Measurements from ENCODE around the gene DESI1.
A peak's percentile ranks its signal among the peaks of the same experiment; 100 is the strongest.

Gene DESI1

DNA sequence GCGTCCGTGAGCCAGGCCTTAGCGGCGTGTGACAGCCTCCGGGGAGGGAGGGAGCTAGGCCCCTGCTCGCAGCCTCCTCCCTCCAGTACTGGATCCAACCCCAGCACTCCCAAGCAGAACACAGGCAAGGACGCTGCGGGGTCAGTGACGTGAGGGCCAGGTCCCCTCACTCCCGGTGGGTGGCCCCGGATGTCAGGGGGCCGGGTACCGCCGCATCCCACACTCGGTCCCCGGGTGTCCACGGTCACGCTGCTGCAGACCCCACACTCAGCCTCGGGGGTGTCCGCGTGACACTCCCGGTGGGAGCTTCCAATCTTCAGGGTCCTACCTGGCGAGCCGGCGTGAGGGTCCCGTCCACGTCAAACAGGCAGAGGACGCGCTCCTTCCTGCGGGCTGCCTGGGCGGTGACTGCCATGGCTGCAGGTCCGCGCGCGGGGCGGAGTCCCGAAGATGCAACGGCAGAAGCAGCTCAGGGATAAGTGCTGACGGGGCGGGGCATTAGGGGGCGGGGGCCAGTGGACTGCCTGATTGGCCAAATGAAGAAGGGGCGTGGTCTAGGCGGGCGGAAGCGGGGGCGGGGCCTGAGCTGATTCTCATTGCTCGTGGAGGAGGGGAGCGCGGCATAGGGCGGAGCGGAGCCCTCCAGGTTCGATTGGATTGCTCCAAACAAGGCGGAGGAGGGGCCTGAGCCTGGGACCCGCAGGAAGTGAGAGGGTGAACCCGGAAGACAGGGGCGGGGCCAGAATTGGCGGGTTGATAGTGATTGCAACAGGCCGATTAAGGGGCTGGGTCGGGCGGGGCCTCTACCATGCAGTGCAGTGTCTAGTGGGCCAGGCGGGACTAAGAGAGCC lies 31.2 kb downstream of the DESI1 start, which contains the start of gene PMM1:
TSS of gene PMM1 (minus strand) at position 450 of the 851 bp plus-strand sequence. CDS start at position 415, 35 bp downstream.
- Histone ChIP-seq H3F3A (ENCODE audit: low read depth) (no peaks in the 10 kb centered on the region), H3K9me3 (ENCODE audit: insufficient read depth, low read depth, low read length) (no peaks in the 10 kb centered on the region), H4K20me1 (ENCODE audit: insufficient read depth, low read length, poor library complexity, severe bottlenecking) (no peaks in the 10 kb centered on the region), H3K9me2 (replicated peaks; ENCODE audit: low read depth, low read length) (no peaks in the 10 kb centered on the region), H3K79me2 (ENCODE audit: insufficient read depth, low read length) (no peaks in the 10 kb centered on the region; the same call in 1 of the 2 replicates), H3K36me3 (ENCODE audit: insufficient read depth, low read length) (no peaks in the 10 kb centered on the region), H3K4me1 (ENCODE audit: insufficient read depth, low read length, poor library complexity, severe bottlenecking) (peaks cover 11% of the 10 kb centered on the region), H3K27me3 (ENCODE audit: insufficient read depth, low read length, poor library complexity, severe bottlenecking) (no peaks in the 10 kb centered on the region), H2AFZ (ENCODE audit: low read length) (peak within 1 kb of the TSS; percentile 98), H3K9ac (ENCODE audit: low read depth, low read length, poor library complexity, severe bottlenecking) (peak within 1 kb of the TSS; percentile 73), H3K4me3 (ENCODE audit: low read length, poor library complexity, severe bottlenecking) (peak within 1 kb of the TSS; percentile 84), H3K4me2 (ENCODE audit: low read depth, low read length, poor library complexity, severe bottlenecking) (peak within 1 kb of the TSS; percentile 78)
- TF ChIP-seq EZH2phosphoT487 (IDR thresholded peaks at IDR 0.05; ENCODE audit: borderline replicate concordance) = no peak
- no peak for TF ChIP-seq CTCF (conservative IDR thresholded peaks at IDR 0.05; ENCODE audit: low read length)

- Histone ChIP-seq H3K9me3 (ENCODE audit: insufficient read depth, low read depth, low read length) (no peaks in the 10 kb centered on the region), H4K20me1 (ENCODE audit: insufficient read depth, low read length, poor library complexity, severe bottlenecking) (no peaks in the 10 kb centered on the region), H3K4me2 (ENCODE audit: low read depth, low read length, poor library complexity, severe bottlenecking) (no peak overlapping the region), H3K79me2 (ENCODE audit: insufficient read depth, low read length) (no peaks in the 10 kb centered on the region; the same call in 1 of the 2 replicates), H2AFZ (ENCODE audit: low read length) (no peak overlapping the region), H3K9me2 (replicated peaks; ENCODE audit: low read depth, low read length) (no peaks in the 10 kb centered on the region), H3K27me3 (ENCODE audit: insufficient read depth, low read length, poor library complexity, severe bottlenecking) (no peaks in the 10 kb centered on the region), H3K36me3 (ENCODE audit: insufficient read depth, low read length) (no peaks in the 10 kb centered on the region), H3K9ac (ENCODE audit: low read depth, low read length, poor library complexity, severe bottlenecking) (no peak overlapping the region), H3F3A (ENCODE audit: low read depth) (no peaks in the 10 kb centered on the region), H3K4me3 (ENCODE audit: low read length, poor library complexity, severe bottlenecking) (no peak overlapping the region), H3K4me1 (ENCODE audit: insufficient read depth, low read length, poor library complexity, severe bottlenecking) (peaks cover 11% of the 10 kb centered on the region)
- TF ChIP-seq CTCF (conservative IDR thresholded peaks at IDR 0.05; ENCODE audit: low read length) = no peak
- no peak for TF ChIP-seq EZH2phosphoT487 (IDR thresholded peaks at IDR 0.05; ENCODE audit: borderline replicate concordance)
Measured at GRCh38 chr22:41587347-41587723, 33.5 kb downstream of the DESI1 start.

DNA sequence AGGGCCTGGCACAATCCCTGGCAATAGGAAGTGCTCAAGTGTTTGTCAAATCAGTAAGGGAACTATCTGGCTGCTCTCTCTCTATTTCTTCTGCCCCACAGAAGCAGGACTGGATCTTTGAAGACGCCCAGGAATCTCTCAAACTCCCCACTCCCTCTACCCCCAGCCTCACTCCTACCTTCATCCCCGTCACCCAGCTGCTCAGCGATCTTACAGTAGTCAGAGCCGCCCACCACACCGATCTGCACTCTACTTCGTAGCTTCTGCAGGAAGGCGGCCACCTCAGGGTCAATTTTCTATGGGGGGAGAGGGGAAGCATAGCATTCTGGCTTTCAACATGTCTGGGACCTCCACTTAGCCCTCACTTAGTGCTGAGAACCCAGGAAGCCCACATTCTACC lies 34.9 kb downstream of the DESI1 start:
- TF ChIP-seq EZH2phosphoT487 (IDR thresholded peaks at IDR 0.05; ENCODE audit: borderline replicate concordance) = no peak
- TF ChIP-seq CTCF (conservative IDR thresholded peaks at IDR 0.05; ENCODE audit: low read length) = no peak
- Histone ChIP-seq H3K79me2 (ENCODE audit: insufficient read depth, low read length) (no peaks in the 10 kb centered on the region; the same call in 1 of the 2 replicates), H3K36me3 (ENCODE audit: insufficient read depth, low read length) (no peaks in the 10 kb centered on the region)

More for the DNA sequence above, 34.9 kb downstream of the DESI1 start:
- H2AFZ ChIP-seq (ENCODE audit: low read length) = no peak overlapping the region
- no peaks in the 10 kb centered on the region for H3K9me2 ChIP-seq (replicated peaks; ENCODE audit: low read depth, low read length)
- no peaks in the 10 kb centered on the region for H3K9me3 ChIP-seq (ENCODE audit: insufficient read depth, low read depth, low read length)
- H3K4me3 ChIP-seq (ENCODE audit: low read length, poor library complexity, severe bottlenecking) = no peak overlapping the region
- H3K4me1 ChIP-seq (ENCODE audit: insufficient read depth, low read length, poor library complexity, severe bottlenecking) = peaks cover 11% of the 10 kb centered on the region
- H3K27me3 ChIP-seq (ENCODE audit: insufficient read depth, low read length, poor library complexity, severe bottlenecking) = no peaks in the 10 kb centered on the region
- H3K4me2 ChIP-seq (ENCODE audit: low read depth, low read length, poor library complexity, severe bottlenecking) = no peak overlapping the region
- H4K20me1 ChIP-seq (ENCODE audit: insufficient read depth, low read length, poor library complexity, severe bottlenecking) = no peaks in the 10 kb centered on the region
- no peaks in the 10 kb centered on the region for H3F3A ChIP-seq (ENCODE audit: low read depth)
- H3K9ac ChIP-seq (ENCODE audit: low read depth, low read length, poor library complexity, severe bottlenecking) = no peak overlapping the region

All from Loucy (cell line).